ENCODE measurements around the gene GPC1. TPM values are rescaled to one million over a fixed set of nuclear protein-coding genes. Genes with fewer than 3 reads are reported as not detected.

GPC1 gene
- total RNA-seq, 1 donor from 2014 or later: 252 TPM

DNA sequence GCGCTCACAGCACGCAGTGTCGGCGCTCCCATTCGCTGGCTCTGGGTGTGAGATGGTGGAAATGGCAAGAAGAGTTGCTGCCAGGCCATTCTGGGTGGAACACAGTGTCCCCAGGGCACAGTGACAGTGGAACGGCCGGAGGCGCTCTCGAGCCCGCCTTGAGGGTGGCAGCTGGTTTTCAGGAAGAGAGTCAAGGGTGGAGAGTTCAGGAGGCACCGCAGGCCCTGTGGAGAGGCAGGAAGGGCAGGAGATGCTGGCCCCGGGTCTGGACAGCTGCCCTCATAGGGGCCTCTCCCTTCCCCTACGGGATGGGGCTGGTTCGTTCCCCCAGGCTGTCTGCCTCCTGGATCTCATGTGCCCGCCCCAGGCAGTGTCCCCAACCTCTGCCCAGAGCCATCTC, 12.5 kb downstream of the GPC1 start:
- no peak overlapping the region for H3K4me3 ChIP-seq (ENCODE audit: insufficient read depth, low read depth, low read length)
- Mint-ChIP-seq H3K4me1 (ENCODE audit: low read depth, unreplicated experiment) (peaks cover 21% of the 10 kb centered on the region), H3K36me3 (ENCODE audit: low read depth, unreplicated experiment) (no peaks in the 10 kb centered on the region), H3K27me3 (ENCODE audit: low read depth, unreplicated experiment) (no peaks in the 10 kb centered on the region), H3K27ac (ENCODE audit: unreplicated experiment) (no peak overlapping the region), H3K9me3 (ENCODE audit: unreplicated experiment) (no peaks in the 10 kb centered on the region), H3K4me3 (ENCODE audit: unreplicated experiment) (no peak overlapping the region)
- H3K27me3 ChIP-seq (ENCODE audit: insufficient read depth, low read length): no peaks in the 10 kb centered on the region
- DNase-seq (ENCODE audit: low read depth): no peak
- no peaks in the 10 kb centered on the region for H3K9me3 ChIP-seq (ENCODE audit: insufficient read depth, low read depth, low read length)
- peaks cover 95% of the 10 kb centered on the region for H4K20me1 ChIP-seq (ENCODE audit: insufficient read depth, low read length)
- no peak overlapping the region for H3K4me2 ChIP-seq (ENCODE audit: low read length)
- no peaks in the 10 kb centered on the region for H3K36me3 ChIP-seq (ENCODE audit: insufficient read depth, low read length)
- no peak overlapping the region for H3K9ac ChIP-seq (ENCODE audit: low read length)
- peaks cover 97% of the 10 kb centered on the region for H3K79me2 ChIP-seq (ENCODE audit: insufficient read depth, low read length)
- no peak overlapping the region for H3K27ac ChIP-seq (ENCODE audit: low read depth, low read length)
- peaks cover 37% of the 10 kb centered on the region for H3K4me1 ChIP-seq (ENCODE audit: insufficient read depth, low read length)
- no peak overlapping the region for H2AFZ ChIP-seq (ENCODE audit: low read depth, low read length)
- FAIRE-seq: no peak
- TF ChIP-seq EZH2 (IDR thresholded peaks at IDR 0.05; ENCODE audit: insufficient read depth, low read length): no peak
- no peak for TF ChIP-seq CTCF (IDR thresholded peaks at IDR 0.05; ENCODE audit: insufficient read depth, low read depth, low read length)

DNA sequence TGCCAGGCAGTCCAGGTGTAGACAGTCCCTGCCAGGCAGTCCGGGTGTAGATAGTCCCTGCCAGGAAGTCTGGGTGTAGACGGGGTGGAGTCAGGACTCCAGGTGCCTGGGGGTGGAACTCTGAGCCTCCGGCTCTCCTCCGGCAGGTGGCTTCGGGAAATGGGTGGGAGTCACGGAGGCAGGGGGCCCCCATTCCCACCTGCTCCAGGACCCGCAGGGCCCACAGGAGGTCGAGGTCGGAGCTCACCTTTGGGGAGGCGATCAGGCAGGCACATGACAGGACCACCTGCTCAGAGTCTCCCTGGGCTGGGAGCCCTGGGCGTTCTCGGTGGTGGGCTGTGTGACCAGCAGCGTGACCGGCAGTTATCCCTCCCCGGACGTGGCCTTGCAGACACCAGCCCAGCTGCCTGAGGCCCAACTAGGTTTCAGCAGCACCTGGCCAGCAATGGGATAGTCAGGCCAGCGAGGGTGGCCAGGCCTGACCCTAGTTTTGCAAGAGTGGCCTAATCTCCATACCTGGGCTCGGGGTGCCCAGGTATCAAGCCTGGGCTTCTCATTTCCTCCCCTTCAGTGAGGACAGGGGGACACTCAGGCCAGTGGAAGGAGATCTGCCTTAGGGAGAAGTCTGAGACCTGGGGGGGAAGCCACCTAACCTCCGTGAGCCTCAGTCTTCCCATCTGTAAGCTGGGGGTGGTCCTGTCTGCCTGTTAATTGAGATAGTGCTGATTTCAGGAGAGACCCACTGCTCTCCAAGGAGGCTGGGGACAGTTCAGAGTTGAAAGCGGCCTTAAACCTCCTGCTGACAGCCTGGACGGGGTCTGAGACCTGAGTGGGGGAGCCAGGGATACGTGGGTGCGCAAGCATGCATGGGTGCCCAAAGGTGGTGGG, 13.2 kb downstream of the GPC1 start:
- Histone ChIP-seq H3K36me3 (ENCODE audit: insufficient read depth, low read length) (no peaks in the 10 kb centered on the region), H2AFZ (ENCODE audit: low read depth, low read length) (no peak overlapping the region), H3K9me3 (ENCODE audit: insufficient read depth, low read depth, low read length) (no peaks in the 10 kb centered on the region), H3K79me2 (ENCODE audit: insufficient read depth, low read length) (peaks cover 90% of the 10 kb centered on the region), H3K4me1 (ENCODE audit: insufficient read depth, low read length) (peaks cover 33% of the 10 kb centered on the region), H3K9ac (ENCODE audit: low read length) (no peak overlapping the region), H4K20me1 (ENCODE audit: insufficient read depth, low read length) (peaks cover 88% of the 10 kb centered on the region), H3K27ac (ENCODE audit: low read depth, low read length) (no peak overlapping the region), H3K4me2 (ENCODE audit: low read length) (no peak overlapping the region), H3K4me3 (ENCODE audit: insufficient read depth, low read depth, low read length) (no peak overlapping the region), H3K27me3 (ENCODE audit: insufficient read depth, low read length) (no peaks in the 10 kb centered on the region)
- TF ChIP-seq CTCF (IDR thresholded peaks at IDR 0.05; ENCODE audit: insufficient read depth, low read depth, low read length) (no peak), EZH2 (IDR thresholded peaks at IDR 0.05; ENCODE audit: insufficient read depth, low read length) (no peak)
- Mint-ChIP-seq H3K4me1 (ENCODE audit: low read depth, unreplicated experiment) (peaks cover 21% of the 10 kb centered on the region), H3K27me3 (ENCODE audit: low read depth, unreplicated experiment) (no peaks in the 10 kb centered on the region), H3K9me3 (ENCODE audit: unreplicated experiment) (no peaks in the 10 kb centered on the region), H3K36me3 (ENCODE audit: low read depth, unreplicated experiment) (no peaks in the 10 kb centered on the region), H3K4me3 (ENCODE audit: unreplicated experiment) (no peak overlapping the region), H3K27ac (ENCODE audit: unreplicated experiment) (no peak overlapping the region)
- DNase-seq (ENCODE audit: low read depth): no peak
- FAIRE-seq: no peak

All from astrocyte (in vitro differentiated cells and primary cell).